ENCODE data around the gene OVAAL. TPM values are rescaled to one million over a fixed set of nuclear protein-coding genes. Genes with fewer than 3 reads are reported as not detected.
A peak's percentile ranks its signal among the peaks of the same experiment; 100 is the strongest.
"Not testable (repeated sequence)": the region's sequence is repeated elsewhere in the genome, so short reads cannot be mapped to it uniquely, and the experiment has no call there.

The OVAAL gene
- total RNA-seq, 1 donor from 2014 or later, result 5.3 TPM

GRCh38 chr1:180548686-180549317 is 10.0 kb upstream of the OVAAL start:
- intact Hi-C loops (cut with micrococcal nuclease), result no loop called here
- TF ChIP-seq CTCF (IDR thresholded peaks at IDR 0.05; ENCODE audit: borderline replicate concordance), result no peak
- no peak overlapping the region for H3K4me3 ChIP-seq
- H3K4me1 ChIP-seq, result peaks cover 46% of the 10 kb centered on the region
- no peaks in the 10 kb centered on the region for H3K27me3 ChIP-seq (ENCODE audit: low read depth)
- H3K36me3 ChIP-seq, result no peaks in the 10 kb centered on the region
- peak overlapping the region; percentile 78 for H3K27ac ChIP-seq (replicated peaks)
- H3K9me3 ChIP-seq (replicated peaks), result no peaks in the 10 kb centered on the region
- no peak for DNase-seq

GRCh38 chr1:180549770-180550169 is 9.0 kb upstream of the OVAAL start:
- DNase-seq; intact Hi-C loops (cut with micrococcal nuclease); H3K9me3 ChIP-seq (replicated peaks); H3K27me3 ChIP-seq (ENCODE audit: low read depth); H3K4me3 ChIP-seq; H3K27ac ChIP-seq (replicated peaks); H3K36me3 ChIP-seq: not testable (repeated sequence)
- H3K4me1 ChIP-seq, result peaks cover 41% of the 10 kb centered on the region

- no peak for TF ChIP-seq CTCF (IDR thresholded peaks at IDR 0.05; ENCODE audit: borderline replicate concordance)
- H3K27me3 ChIP-seq (ENCODE audit: low read depth), result no peaks in the 10 kb centered on the region
- no peak overlapping the region for H3K27ac ChIP-seq (replicated peaks)
- no peaks in the 10 kb centered on the region for H3K36me3 ChIP-seq
- DNase-seq, result no peak
- no peaks in the 10 kb centered on the region for H3K9me3 ChIP-seq (replicated peaks)
- H3K4me1 ChIP-seq, result peaks cover 41% of the 10 kb centered on the region
- intact Hi-C loops (cut with micrococcal nuclease), result no loop called here
- H3K4me3 ChIP-seq, result no peak overlapping the region
Observed at GRCh38 chr1:180550241-180550640, 8.5 kb upstream of the OVAAL start.

DNA sequence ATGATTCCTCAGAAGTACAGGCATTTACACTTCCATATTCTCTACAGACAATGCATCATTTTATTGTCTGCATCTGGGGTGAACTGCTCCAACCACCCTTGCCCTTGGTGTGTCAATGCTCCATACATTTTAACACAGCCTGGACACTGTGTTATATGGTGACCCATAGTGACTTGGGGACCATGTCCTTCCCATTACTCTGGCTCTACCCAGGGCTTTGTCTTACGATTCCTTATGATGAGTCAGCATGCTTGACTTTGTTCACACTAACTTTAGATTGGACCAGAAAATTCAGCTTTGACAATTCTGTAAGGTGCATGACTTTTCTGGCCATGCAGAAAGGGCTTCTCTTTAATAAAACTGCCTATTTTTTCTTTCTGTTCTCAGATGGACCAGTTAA is 6.8 kb upstream of the OVAAL start:
- H3K4me1 ChIP-seq, result peaks cover 29% of the 10 kb centered on the region
- H3K36me3 ChIP-seq, result no peaks in the 10 kb centered on the region
- H3K27ac ChIP-seq (replicated peaks), result no peak overlapping the region
- no peak for TF ChIP-seq CTCF (IDR thresholded peaks at IDR 0.05; ENCODE audit: borderline replicate concordance)
- no peaks in the 10 kb centered on the region for H3K9me3 ChIP-seq (replicated peaks)
- H3K4me3 ChIP-seq, result no peak overlapping the region
- H3K27me3 ChIP-seq (ENCODE audit: low read depth), result no peaks in the 10 kb centered on the region
- no peak for DNase-seq
- intact Hi-C loops (cut with micrococcal nuclease), result no loop called here

- H3K4me1 ChIP-seq, result peaks cover 19% of the 10 kb centered on the region
- intact Hi-C loops (cut with micrococcal nuclease); DNase-seq; H3K4me3 ChIP-seq; H3K27ac ChIP-seq (replicated peaks); H3K27me3 ChIP-seq (ENCODE audit: low read depth); H3K9me3 ChIP-seq (replicated peaks); H3K36me3 ChIP-seq: not testable (repeated sequence)
Observed at GRCh38 chr1:180553046-180553445, 5.7 kb upstream of the OVAAL start.

GRCh38 chr1:180555411-180555810 is 3.4 kb upstream of the OVAAL start:
- intact Hi-C loops (cut with micrococcal nuclease), result no loop called here
- Histone ChIP-seq H3K27me3 (ENCODE audit: low read depth) (no peaks in the 10 kb centered on the region), H3K4me1 (peaks cover 24% of the 10 kb centered on the region), H3K9me3 (replicated peaks) (no peaks in the 10 kb centered on the region), H3K27ac (replicated peaks) (no peak overlapping the region), H3K4me3 (no peak overlapping the region), H3K36me3 (no peaks in the 10 kb centered on the region)
- no peak for DNase-seq
- no peak for TF ChIP-seq CTCF (IDR thresholded peaks at IDR 0.05; ENCODE audit: borderline replicate concordance)

Measured in left ventricle myocardium inferior (tissue), 1 donor.